ENCODE measurements around the gene P4HB.

P4HB gene

GRCh38 chr17:81901167-81902022 lies 41.1 kb upstream of the P4HB start:
- no peak for DNase-seq (ENCODE audit: low read depth)
- no peak for TF ChIP-seq CTCF (IDR thresholded peaks at IDR 0.05; ENCODE audit: low read length, missing control alignments)
- H3K4me3 ChIP-seq (replicated peaks; ENCODE audit: low read depth, low read length): no peak overlapping the region

- no peak for TF ChIP-seq CTCF (IDR thresholded peaks at IDR 0.05; ENCODE audit: low read length, missing control alignments)
- H3K4me3 ChIP-seq (replicated peaks; ENCODE audit: low read depth, low read length): no peak overlapping the region
These were observed 40.0 kb upstream of the P4HB start for GRCh38 chr17:81900181-81900820.

GRCh38 chr17:81899514-81900166 lies 39.3 kb upstream of the P4HB start:
- no peak overlapping the region for H3K4me3 ChIP-seq (replicated peaks; ENCODE audit: low read depth, low read length)
- DNase-seq (ENCODE audit: low read depth): no peak
- TF ChIP-seq CTCF (IDR thresholded peaks at IDR 0.05; ENCODE audit: low read length, missing control alignments): no peak

More at GRCh38 chr17:81900181-81900820, 40.0 kb upstream of the P4HB start:
- DNase-seq (ENCODE audit: low read depth): no peak

- no peak for DNase-seq (ENCODE audit: low read depth)
- no peak for TF ChIP-seq CTCF (IDR thresholded peaks at IDR 0.05; ENCODE audit: low read length, missing control alignments)
- no peak overlapping the region for H3K4me3 ChIP-seq (replicated peaks; ENCODE audit: low read depth, low read length)
These were observed 38.5 kb upstream of the P4HB start for GRCh38 chr17:81898885-81899284.

- peak; percentile 62 for DNase-seq (ENCODE audit: low read depth)
- no peak for TF ChIP-seq CTCF (IDR thresholded peaks at IDR 0.05; ENCODE audit: low read length, missing control alignments)
- H3K4me3 ChIP-seq (replicated peaks; ENCODE audit: low read depth, low read length): no peak overlapping the region
These were observed 37.9 kb upstream of the P4HB start for GRCh38 chr17:81898029-81898866.

- no peak for DNase-seq (ENCODE audit: low read depth)
- TF ChIP-seq CTCF (IDR thresholded peaks at IDR 0.05; ENCODE audit: low read length, missing control alignments): no peak
- no peak overlapping the region for H3K4me3 ChIP-seq (replicated peaks; ENCODE audit: low read depth, low read length)
These were observed 35.1 kb upstream of the P4HB start for GRCh38 chr17:81895400-81895799.
